Osteocyte (in vitro differentiated cells): Measurements from ENCODE around the gene SLC6A13. TPM values are rescaled to one million over a fixed set of nuclear protein-coding genes. Genes with fewer than 3 reads are reported as not detected.

Source experiments
- DNase-seq: peaks from one replicate; pipeline ENCODE4 v3.0.0; 2021; ENCODE audit warnings: mixed read lengths; ENCODE audit not compliant: unreplicated experiment; ENCODE audit errors: extremely low spot score
- H3K27ac Mint-ChIP-seq: one replicate; pipeline ENCODE4 v1.8.0; 2021; ENCODE audit warnings: mild to moderate bottlenecking, mixed read lengths; ENCODE audit not compliant: unreplicated experiment
- H3K27me3 Mint-ChIP-seq: one replicate; pipeline ENCODE4 v1.8.0; 2021; ENCODE audit warnings: mixed read lengths; ENCODE audit not compliant: unreplicated experiment
- H3K36me3 Mint-ChIP-seq: one replicate; pipeline ENCODE4 v1.8.0; 2021; ENCODE audit warnings: mixed read lengths; ENCODE audit not compliant: unreplicated experiment
- H3K4me1 Mint-ChIP-seq: one replicate; pipeline ENCODE4 v1.8.0; 2021; ENCODE audit warnings: mixed read lengths; ENCODE audit not compliant: unreplicated experiment
- H3K4me3 Mint-ChIP-seq: one replicate; pipeline ENCODE4 v1.8.0; 2021; ENCODE audit warnings: mild to moderate bottlenecking, moderate library complexity, mixed read lengths; ENCODE audit not compliant: unreplicated experiment
- H3K9me3 Mint-ChIP-seq: one replicate; pipeline ENCODE4 v1.8.0; 2021; ENCODE audit warnings: mixed read lengths; ENCODE audit not compliant: unreplicated experiment
- CTCF ChIP-seq: fragments of 200-600 bp; sonication (generic); IDR thresholded peaks from 2 replicates; pipeline ENCODE4 v1.5.0; 2021; ENCODE audit warnings: antibody characterized with exemption, mild to moderate bottlenecking, moderate library complexity
- total RNA-seq: library from RNA; stranded (reverse); gene quantifications from 2 replicates; pipeline ENCODE4 v1.2.1, GENCODE V29; 2021

Gene SLC6A13
- total RNA-seq, 1 donor from 2014 or later = 0.43 TPM

DNA sequence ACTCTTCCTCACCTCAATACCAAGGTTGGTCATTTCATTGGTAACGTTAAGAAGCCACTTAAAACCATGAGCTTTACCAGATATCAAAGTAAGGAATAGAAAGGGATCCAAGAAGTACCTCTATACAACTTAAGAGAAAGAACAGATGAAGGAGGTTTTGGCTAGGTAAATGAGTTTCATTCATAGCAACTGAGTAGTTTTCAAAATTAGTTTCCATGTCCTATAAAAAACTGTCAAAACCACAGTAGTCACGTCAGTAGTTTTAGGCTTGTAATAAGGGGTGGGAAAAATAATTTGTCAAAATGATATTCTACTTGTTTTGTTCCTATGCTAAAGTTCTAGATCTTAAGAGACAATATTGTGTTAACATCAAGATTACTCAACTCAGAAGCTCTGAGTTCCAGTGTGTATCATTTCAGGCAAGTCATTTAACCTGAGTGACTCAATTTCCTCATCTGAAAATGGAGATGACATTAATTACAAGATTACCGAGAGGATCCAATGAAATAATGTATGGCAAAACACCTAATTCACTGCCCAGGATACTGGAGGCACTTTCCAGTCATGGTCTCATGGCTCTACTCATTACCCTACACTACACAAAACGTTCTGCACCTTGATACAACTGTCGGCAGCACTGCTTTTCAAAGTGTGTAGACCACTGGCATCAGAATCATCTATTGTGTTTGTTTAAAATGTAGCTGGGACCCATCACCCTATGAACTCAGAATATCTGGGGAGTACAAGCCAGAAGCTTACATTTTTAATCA is 24.1 kb upstream of the SLC6A13 start:
- H3K36me3 Mint-ChIP-seq = peaks cover 57% of the 10 kb centered on the region
- no peaks in the 10 kb centered on the region for H3K9me3 Mint-ChIP-seq
- TF ChIP-seq CTCF = no peak
- H3K4me3 Mint-ChIP-seq = no peak overlapping the region
- no peaks in the 10 kb centered on the region for H3K27me3 Mint-ChIP-seq
- H3K4me1 Mint-ChIP-seq = peaks cover 6% of the 10 kb centered on the region
- DNase-seq = no peak
- no peak overlapping the region for H3K27ac Mint-ChIP-seq

DNA sequence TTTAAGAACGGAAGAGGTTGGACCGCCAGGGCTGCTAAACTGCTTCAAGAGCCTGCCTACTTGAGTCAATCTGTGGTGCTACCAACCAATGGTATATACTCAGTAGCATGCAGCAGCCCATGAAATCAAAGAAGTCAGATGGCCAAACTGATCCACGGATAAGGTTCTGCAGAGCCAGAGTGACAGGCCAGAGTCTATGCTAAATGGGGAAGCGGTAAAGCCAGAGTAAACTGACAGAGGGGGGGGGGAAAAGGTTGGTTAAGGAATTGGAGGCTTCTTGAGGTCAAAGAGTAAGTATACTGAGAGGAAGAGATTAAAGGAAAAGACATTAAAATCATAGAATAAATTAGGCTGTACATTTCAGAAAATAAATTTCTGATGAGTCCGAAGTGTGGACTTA is 15.4 kb upstream of the SLC6A13 start:
- Mint-ChIP-seq H3K9me3 (no peaks in the 10 kb centered on the region), H3K4me3 (no peak overlapping the region), H3K4me1 (no peaks in the 10 kb centered on the region), H3K27ac (peak overlapping the region; percentile 42), H3K36me3 (peaks cover 34% of the 10 kb centered on the region), H3K27me3 (no peaks in the 10 kb centered on the region)
- TF ChIP-seq CTCF = no peak
- no peak for DNase-seq

GRCh38 chr12:275812-276211 is 13.2 kb upstream of the SLC6A13 start:
- Mint-ChIP-seq H3K9me3 (no peaks in the 10 kb centered on the region), H3K36me3 (peaks cover 22% of the 10 kb centered on the region), H3K27ac (no peak overlapping the region), H3K4me3 (no peak overlapping the region), H3K27me3 (no peaks in the 10 kb centered on the region), H3K4me1 (no peaks in the 10 kb centered on the region)
- no peak for DNase-seq
- TF ChIP-seq CTCF = no peak

- H3K36me3 Mint-ChIP-seq = peaks cover 4% of the 10 kb centered on the region
- no peak for DNase-seq
- H3K27me3 Mint-ChIP-seq = no peaks in the 10 kb centered on the region
- no peak for TF ChIP-seq CTCF
- no peak overlapping the region for H3K4me3 Mint-ChIP-seq
- H3K27ac Mint-ChIP-seq = no peak overlapping the region
- H3K4me1 Mint-ChIP-seq = no peaks in the 10 kb centered on the region
- H3K9me3 Mint-ChIP-seq = no peaks in the 10 kb centered on the region
Observed at GRCh38 chr12:273382-273781, 10.7 kb upstream of the SLC6A13 start.

GRCh38 chr12:272942-273341 is 10.3 kb upstream of the SLC6A13 start:
- peaks cover 3% of the 10 kb centered on the region for H3K36me3 Mint-ChIP-seq
- H3K27ac Mint-ChIP-seq = no peak overlapping the region
- no peaks in the 10 kb centered on the region for H3K9me3 Mint-ChIP-seq
- H3K4me3 Mint-ChIP-seq = no peak overlapping the region
- TF ChIP-seq CTCF = no peak
- no peak for DNase-seq
- H3K27me3 Mint-ChIP-seq = no peaks in the 10 kb centered on the region
- H3K4me1 Mint-ChIP-seq = no peaks in the 10 kb centered on the region
